HepG2 (cell line): ENCODE data around the gene EIF4E1B. TPM values are rescaled to one million over a fixed set of nuclear protein-coding genes. Genes with fewer than 3 reads are reported as not detected.

Source experiments
- HOXA9 ChIP-seq: sonication (generic); formaldehyde crosslinking; IDR thresholded peaks from 2 replicates; pipeline ENCODE4 v1.8.1; 2022; ENCODE audit warnings: missing genetic modification reagents, mild to moderate bottlenecking, moderate library complexity, borderline replicate concordance
- IRF9 ChIP-seq: sonication (generic); formaldehyde crosslinking; IDR thresholded peaks from 2 replicates; pipeline ENCODE4 v1.8.0; 2022; ENCODE audit warnings: missing genetic modification reagents, mild to moderate bottlenecking, borderline replicate concordance
- NAIF1 ChIP-seq: sonication (generic); formaldehyde crosslinking; IDR thresholded peaks from 2 replicates; pipeline ENCODE4 v1.5.0; 2020; ENCODE audit warnings: mild to moderate bottlenecking, missing genetic modification reagents, borderline replicate concordance
- PRDM15 ChIP-seq: sonication (generic); formaldehyde crosslinking; IDR thresholded peaks from 2 replicates; pipeline ENCODE4 v1.4.0; 2020; ENCODE audit warnings: missing genetic modification reagents
- RNF2 ChIP-seq: fragments of 450-650 bp; conservative IDR thresholded peaks from 2 replicates; pipeline ENCODE4 v1.6.1; 2016; ENCODE audit warnings: low read depth
- SP5 ChIP-seq: IDR thresholded peaks from 2 replicates; pipeline ENCODE4 v1.6.1; 2016; ENCODE audit warnings: low read depth, borderline replicate concordance
- SRSF4 ChIP-seq: fragments of 200-400 bp; formaldehyde crosslinking; IDR thresholded peaks from one replicate; pipeline ENCODE4 v1.6.1; 2018; ENCODE audit warnings: mild to moderate bottlenecking, low read depth, low read length, moderate library complexity; ENCODE audit not compliant: poor library complexity, severe bottlenecking
- polyA plus RNA-seq, 8 experiments: library from polyadenylated mRNA; depleted of rRNA in 3 of 8; stranded (reverse) in 7 of 8; unstranded in 1 of 8; fragments of >200 nt; fragmentation: Illumina TruSeq in 4 of 8; extraction: Trizol in 4 of 8; gene quantifications; 2 replicates each; pipeline versions ENCODE4 v1.2.1 to v1.2.3, GENCODE V29; 2011 to 2016; ENCODE audit warnings: low read depth in 4 of 8, missing spikeins in 1 of 8, mixed read lengths in 1 of 8; ENCODE audit not compliant: insufficient read depth in 1 of 8
- total RNA-seq, 5 experiments: library from RNA; depleted of rRNA; stranded (reverse); fragments of >200 nt; fragmentation: Illumina TruSeq; extraction: Trizol; gene quantifications; 2 replicates each; pipeline ENCODE4 v1.2.3, GENCODE V29; 2016; ENCODE audit warnings: low read depth in 1 of 5
- TF ChIP-seq, protein P1 (sequence below): sonication (generic); formaldehyde crosslinking; IDR thresholded peaks from 2 replicates; pipeline ENCODE4 v1.4.0; 2020; ENCODE audit warnings: missing genetic modification reagents
- TF ChIP-seq, protein P2 (sequence below): sonication (generic); formaldehyde crosslinking; IDR thresholded peaks from 2 replicates; pipeline ENCODE4 v1.9.0; 2021; ENCODE audit warnings: mild to moderate bottlenecking, missing genetic modification reagents

Gene EIF4E1B
- total and polyA plus RNA-seq, 2 of the 13 experiments (the other 11 are each of a cell fraction or from before 2014, with no cell fraction given), result not detected

DNA sequence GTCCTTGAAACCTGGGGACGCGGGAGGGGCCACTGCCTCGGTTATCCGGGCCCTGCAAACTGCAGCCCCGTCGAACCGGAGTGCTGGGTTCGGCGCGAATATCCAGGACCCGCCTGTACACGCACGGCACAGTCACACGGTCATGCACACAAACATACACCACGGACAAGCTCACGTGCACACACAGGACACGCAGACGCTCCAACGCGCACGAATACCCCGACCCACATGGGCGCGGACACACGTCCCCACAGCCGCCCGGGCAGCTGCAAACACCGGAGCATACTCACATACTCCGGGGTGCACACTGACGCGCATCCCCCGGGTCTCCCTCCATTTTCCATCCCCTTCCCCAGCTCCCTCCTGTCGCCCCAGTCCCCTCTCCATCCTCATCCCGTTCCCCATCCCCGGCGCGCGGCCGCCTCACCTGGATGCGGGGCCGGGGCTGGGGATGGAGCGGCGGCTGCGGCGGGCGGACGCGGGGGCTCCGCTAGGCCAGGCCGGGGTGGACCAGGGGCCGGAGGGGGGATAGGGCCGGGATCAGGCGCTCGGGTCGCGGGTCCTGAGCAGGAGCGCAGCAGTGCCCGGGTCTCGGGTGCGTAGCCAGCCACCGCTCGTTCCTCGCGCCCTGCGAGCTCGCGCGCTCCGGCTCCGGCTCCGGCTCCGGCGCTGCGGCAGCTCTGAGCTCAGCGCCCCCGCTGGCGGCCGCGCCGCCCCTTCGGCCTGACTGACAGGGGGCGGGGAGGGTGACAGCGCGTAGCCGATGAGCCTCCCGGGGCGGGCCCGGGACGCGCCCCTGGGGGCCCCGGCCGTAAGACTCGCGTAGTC lies at the start of gene EIF4E1B, which contains the start of gene SNCB (continued):
- TF ChIP-seq, protein P1, sequence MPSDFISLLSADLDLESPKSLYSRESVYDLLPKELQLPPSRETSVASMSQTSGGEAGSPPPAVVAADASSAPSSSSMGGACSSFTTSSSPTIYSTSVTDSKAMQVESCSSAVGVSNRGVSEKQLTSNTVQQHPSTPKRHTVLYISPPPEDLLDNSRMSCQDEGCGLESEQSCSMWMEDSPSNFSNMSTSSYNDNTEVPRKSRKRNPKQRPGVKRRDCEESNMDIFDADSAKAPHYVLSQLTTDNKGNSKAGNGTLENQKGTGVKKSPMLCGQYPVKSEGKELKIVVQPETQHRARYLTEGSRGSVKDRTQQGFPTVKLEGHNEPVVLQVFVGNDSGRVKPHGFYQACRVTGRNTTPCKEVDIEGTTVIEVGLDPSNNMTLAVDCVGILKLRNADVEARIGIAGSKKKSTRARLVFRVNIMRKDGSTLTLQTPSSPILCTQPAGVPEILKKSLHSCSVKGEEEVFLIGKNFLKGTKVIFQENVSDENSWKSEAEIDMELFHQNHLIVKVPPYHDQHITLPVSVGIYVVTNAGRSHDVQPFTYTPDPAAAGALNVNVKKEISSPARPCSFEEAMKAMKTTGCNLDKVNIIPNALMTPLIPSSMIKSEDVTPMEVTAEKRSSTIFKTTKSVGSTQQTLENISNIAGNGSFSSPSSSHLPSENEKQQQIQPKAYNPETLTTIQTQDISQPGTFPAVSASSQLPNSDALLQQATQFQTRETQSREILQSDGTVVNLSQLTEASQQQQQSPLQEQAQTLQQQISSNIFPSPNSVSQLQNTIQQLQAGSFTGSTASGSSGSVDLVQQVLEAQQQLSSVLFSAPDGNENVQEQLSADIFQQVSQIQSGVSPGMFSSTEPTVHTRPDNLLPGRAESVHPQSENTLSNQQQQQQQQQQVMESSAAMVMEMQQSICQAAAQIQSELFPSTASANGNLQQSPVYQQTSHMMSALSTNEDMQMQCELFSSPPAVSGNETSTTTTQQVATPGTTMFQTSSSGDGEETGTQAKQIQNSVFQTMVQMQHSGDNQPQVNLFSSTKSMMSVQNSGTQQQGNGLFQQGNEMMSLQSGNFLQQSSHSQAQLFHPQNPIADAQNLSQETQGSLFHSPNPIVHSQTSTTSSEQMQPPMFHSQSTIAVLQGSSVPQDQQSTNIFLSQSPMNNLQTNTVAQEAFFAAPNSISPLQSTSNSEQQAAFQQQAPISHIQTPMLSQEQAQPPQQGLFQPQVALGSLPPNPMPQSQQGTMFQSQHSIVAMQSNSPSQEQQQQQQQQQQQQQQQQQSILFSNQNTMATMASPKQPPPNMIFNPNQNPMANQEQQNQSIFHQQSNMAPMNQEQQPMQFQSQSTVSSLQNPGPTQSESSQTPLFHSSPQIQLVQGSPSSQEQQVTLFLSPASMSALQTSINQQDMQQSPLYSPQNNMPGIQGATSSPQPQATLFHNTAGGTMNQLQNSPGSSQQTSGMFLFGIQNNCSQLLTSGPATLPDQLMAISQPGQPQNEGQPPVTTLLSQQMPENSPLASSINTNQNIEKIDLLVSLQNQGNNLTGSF (CRISPR knock-in tag), result no peak
- TF ChIP-seq IRF9 (CRISPR knock-in tag) (no peak), NAIF1 (CRISPR knock-in tag) (no peak), SP5 (CRISPR knock-in tag) (0 out of 2 replicates have a peak, but pooled peaks have one; percentile 35), PRDM15 (CRISPR knock-in tag) (peak; percentile 82), RNF2 (0 out of 2 replicates have a peak, but pooled peaks have one; percentile 18), HOXA9 (no peak), SRSF4 (no peak)
- TF ChIP-seq, protein P2, sequence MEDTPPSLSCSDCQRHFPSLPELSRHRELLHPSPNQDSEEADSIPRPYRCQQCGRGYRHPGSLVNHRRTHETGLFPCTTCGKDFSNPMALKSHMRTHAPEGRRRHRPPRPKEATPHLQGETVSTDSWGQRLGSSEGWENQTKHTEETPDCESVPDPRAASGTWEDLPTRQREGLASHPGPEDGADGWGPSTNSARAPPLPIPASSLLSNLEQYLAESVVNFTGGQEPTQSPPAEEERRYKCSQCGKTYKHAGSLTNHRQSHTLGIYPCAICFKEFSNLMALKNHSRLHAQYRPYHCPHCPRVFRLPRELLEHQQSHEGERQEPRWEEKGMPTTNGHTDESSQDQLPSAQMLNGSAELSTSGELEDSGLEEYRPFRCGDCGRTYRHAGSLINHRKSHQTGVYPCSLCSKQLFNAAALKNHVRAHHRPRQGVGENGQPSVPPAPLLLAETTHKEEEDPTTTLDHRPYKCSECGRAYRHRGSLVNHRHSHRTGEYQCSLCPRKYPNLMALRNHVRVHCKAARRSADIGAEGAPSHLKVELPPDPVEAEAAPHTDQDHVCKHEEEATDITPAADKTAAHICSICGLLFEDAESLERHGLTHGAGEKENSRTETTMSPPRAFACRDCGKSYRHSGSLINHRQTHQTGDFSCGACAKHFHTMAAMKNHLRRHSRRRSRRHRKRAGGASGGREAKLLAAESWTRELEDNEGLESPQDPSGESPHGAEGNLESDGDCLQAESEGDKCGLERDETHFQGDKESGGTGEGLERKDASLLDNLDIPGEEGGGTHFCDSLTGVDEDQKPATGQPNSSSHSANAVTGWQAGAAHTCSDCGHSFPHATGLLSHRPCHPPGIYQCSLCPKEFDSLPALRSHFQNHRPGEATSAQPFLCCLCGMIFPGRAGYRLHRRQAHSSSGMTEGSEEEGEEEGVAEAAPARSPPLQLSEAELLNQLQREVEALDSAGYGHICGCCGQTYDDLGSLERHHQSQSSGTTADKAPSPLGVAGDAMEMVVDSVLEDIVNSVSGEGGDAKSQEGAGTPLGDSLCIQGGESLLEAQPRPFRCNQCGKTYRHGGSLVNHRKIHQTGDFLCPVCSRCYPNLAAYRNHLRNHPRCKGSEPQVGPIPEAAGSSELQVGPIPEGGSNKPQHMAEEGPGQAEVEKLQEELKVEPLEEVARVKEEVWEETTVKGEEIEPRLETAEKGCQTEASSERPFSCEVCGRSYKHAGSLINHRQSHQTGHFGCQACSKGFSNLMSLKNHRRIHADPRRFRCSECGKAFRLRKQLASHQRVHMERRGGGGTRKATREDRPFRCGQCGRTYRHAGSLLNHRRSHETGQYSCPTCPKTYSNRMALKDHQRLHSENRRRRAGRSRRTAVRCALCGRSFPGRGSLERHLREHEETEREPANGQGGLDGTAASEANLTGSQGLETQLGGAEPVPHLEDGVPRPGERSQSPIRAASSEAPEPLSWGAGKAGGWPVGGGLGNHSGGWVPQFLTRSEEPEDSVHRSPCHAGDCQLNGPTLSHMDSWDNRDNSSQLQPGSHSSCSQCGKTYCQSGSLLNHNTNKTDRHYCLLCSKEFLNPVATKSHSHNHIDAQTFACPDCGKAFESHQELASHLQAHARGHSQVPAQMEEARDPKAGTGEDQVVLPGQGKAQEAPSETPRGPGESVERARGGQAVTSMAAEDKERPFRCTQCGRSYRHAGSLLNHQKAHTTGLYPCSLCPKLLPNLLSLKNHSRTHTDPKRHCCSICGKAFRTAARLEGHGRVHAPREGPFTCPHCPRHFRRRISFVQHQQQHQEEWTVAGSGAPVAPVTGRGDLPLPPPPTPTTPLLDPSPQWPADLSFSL, result no peak
- TF ChIP-seq, all 625 proteins: peak for 17
